ENCODE data around the gene C10orf90. TPM values are rescaled to one million over a fixed set of nuclear protein-coding genes. Genes with fewer than 3 reads are reported as not detected.

The C10orf90 gene
- total and polyA plus RNA-seq, 12 donors, result 0.04 to 0.36 TPM; not detected in 10

- no peak for TF ChIP-seq CTCF (IDR thresholded peaks at IDR 0.05)
- H3K27ac ChIP-seq, result no peak overlapping the region
- intact Hi-C loops (cut with DNase I), result no loop called here
- H3K27me3 ChIP-seq, result peaks cover 0 to 12% (median 0%) of the 10 kb centered on the region in 7 donors
- peaks cover 0 to 3% (median 0%) of the 10 kb centered on the region in 11 donors for H3K9me3 ChIP-seq
- no peak overlapping the region for H3K4me3 ChIP-seq
- ATAC-seq (no peak), DNase-seq (no peak)
- no peaks in the 10 kb centered on the region for H3K36me3 ChIP-seq
- WGBS, 2 donors, result 60 to 69% methylated on average over 11 of the region's 11 CpGs
- H3K4me1 ChIP-seq, result no peaks in the 10 kb centered on the region
Measured at GRCh38 chr10:126455766-126456405, 214.6 kb downstream of the C10orf90 start.

DNA sequence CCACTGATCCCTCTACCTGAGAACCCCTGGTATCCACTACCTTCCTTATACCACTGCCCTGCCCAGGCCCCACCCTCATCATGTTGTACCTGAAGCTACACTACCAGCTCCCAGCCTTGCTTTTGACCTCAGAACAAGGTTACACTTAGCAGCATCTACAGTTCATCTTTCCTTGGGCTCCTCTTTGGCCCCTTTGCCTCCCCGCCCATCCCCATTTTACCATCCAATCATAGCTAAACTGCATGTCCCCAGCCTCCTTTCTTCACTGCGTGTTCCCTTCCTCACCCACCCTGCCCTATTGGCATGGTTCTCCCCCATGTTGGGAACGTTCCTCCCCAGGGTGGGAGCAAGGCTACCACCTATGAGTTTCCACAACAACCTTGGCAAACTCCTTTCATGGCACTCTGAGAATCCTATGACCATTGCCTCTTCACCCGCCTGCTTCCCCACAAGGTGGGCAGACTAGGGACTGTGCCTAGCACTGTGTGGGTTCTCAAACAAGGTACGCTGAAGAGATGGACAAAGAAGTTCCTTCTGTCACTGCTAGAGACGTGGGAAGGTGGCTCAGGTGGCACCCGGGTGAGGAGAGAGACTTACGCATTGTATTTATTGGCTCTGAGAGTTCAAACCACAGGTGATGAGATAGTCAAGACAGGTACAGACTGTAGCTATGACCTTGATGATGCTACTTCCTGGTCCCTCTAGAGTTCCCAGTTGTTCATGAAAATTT lies 215.3 kb downstream of the C10orf90 start:
- H3K27me3 ChIP-seq, result peaks cover 0 to 12% (median 0%) of the 10 kb centered on the region in 7 donors
- no peak for TF ChIP-seq CTCF (IDR thresholded peaks at IDR 0.05)
- WGBS, 2 donors, result 83 to 86% methylated on average over 8 of the region's 8 CpGs
- peaks cover 0 to 8% (median 0%) of the 10 kb centered on the region in 11 donors for H3K9me3 ChIP-seq
- H3K36me3 ChIP-seq, result no peaks in the 10 kb centered on the region
- intact Hi-C loops (cut with DNase I), result no loop called here
- ATAC-seq, result no peak
- DNase-seq, result no peak
- no peak overlapping the region for H3K4me3 ChIP-seq
- H3K4me1 ChIP-seq, result no peaks in the 10 kb centered on the region
- no peak overlapping the region for H3K27ac ChIP-seq

DNA sequence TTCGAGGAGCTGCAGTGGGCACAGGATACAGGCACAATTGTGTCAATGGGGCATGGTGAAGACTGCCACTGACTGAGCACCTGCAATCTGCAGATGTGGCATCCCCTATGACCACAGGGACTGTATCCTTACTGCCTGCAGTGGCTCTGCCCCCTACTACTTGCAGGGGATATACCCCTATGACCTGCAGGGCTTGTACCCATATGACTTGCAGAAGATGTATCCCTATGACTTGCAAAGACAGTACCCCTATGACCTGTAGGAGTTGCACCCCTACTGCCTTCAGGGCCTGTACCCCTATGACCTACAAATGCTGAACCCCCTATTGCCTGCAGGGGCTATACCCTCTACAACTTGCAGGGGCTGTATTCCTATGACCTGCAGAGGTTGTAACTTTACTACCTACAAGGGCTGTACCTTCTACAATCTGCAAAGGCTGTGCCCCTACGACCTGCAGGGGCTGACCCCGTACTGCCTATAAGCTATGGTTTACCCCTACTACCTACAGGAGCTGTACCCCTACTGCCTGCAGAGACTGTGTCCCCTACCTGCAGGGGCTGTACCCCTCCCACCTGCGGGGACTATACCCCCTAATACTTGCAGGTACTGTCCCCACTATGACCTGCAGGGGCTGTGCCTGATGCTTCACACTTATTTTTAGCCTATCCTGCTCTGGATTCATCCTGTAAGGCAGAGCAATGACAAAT lies 216.3 kb downstream of the C10orf90 start:
- peaks cover 0 to 12% (median 0%) of the 10 kb centered on the region in 11 donors for H3K9me3 ChIP-seq
- H3K4me3 ChIP-seq, result no peak overlapping the region
- ATAC-seq (no peak), DNase-seq (no peak)
- H3K4me1 ChIP-seq, result no peaks in the 10 kb centered on the region
- peaks cover 0 to 11% (median 0%) of the 10 kb centered on the region in 7 donors for H3K27me3 ChIP-seq
- TF ChIP-seq CTCF (IDR thresholded peaks at IDR 0.05), result no peak
- intact Hi-C loops (cut with DNase I), result no loop called here
- H3K36me3 ChIP-seq, result no peaks in the 10 kb centered on the region
- WGBS, 2 donors, result 83 to 86% methylated on average over 4 of the region's 4 CpGs
- H3K27ac ChIP-seq, result no peak overlapping the region

GRCh38 chr10:126452245-126452644 lies 218.2 kb downstream of the C10orf90 start:
- 82 to 85% methylated on average over 2 of the region's 2 CpGs for WGBS, 2 donors
- no peak overlapping the region for H3K27ac ChIP-seq
- H3K27me3 ChIP-seq, result peaks cover 0 to 11% (median 0%) of the 10 kb centered on the region in 7 donors
- no peak for DNase-seq
- intact Hi-C loops (cut with DNase I), result no loop called here
- ATAC-seq, result no peak
- peaks cover 0 to 12% (median 0%) of the 10 kb centered on the region in 11 donors for H3K9me3 ChIP-seq
- H3K36me3 ChIP-seq, result no peaks in the 10 kb centered on the region
- H3K4me3 ChIP-seq, result no peak overlapping the region
- no peaks in the 10 kb centered on the region for H3K4me1 ChIP-seq
- TF ChIP-seq CTCF (IDR thresholded peaks at IDR 0.05), result no peak

Measured in heart right ventricle (tissue), 16 donors.